GM21528 (cell line): ENCODE results near the gene PRSS27.

Experiments used
- ATAC-seq: cut with Tn5 transposase; IDR thresholded peaks from one replicate; pipeline ENCODE4 v1.9.1; 2021; ENCODE audit warnings: mild to moderate bottlenecking, moderate library complexity; ENCODE audit not compliant: unreplicated experiment, low FRiP score

Gene PRSS27

GRCh38 chr16:2752035-2752849, 32.2 kb upstream of the PRSS27 start, which contains the start of gene SRRM2:
Gene SRRM2, plus strand, starts transcription at chr16:2752638. Its CDS starts 3,727 bp downstream, at chr16:2756365.
- ATAC-seq = peak; percentile 74

DNA sequence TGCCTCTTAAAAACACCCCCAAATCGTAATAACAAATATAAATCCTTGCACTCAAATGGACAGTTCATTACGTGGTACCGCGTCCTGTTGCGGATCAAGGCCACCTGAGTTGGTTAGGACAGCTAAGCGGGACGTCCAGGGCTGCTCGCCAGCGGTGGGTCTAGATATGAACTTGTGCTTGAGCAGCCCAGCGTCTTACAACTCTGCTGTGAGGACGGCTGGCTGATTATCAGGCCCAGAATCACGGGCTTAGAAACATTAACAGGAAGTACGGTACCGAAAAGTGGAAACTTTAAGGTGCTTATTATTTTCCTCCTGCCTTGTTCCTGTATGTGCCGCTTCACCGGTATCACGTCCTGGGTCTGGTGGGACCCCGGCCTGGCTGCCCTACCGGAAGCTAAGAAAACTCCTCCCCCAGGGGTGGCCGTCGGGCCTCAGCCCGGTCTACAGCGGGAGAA, 31.6 kb upstream of the PRSS27 start:
- ATAC-seq = peak; percentile 35

GRCh38 chr16:2749936-2750335, 29.9 kb upstream of the PRSS27 start:
- no peak for ATAC-seq

- ATAC-seq = no peak
These were observed 29.5 kb upstream of the PRSS27 start for GRCh38 chr16:2749476-2749875.

DNA sequence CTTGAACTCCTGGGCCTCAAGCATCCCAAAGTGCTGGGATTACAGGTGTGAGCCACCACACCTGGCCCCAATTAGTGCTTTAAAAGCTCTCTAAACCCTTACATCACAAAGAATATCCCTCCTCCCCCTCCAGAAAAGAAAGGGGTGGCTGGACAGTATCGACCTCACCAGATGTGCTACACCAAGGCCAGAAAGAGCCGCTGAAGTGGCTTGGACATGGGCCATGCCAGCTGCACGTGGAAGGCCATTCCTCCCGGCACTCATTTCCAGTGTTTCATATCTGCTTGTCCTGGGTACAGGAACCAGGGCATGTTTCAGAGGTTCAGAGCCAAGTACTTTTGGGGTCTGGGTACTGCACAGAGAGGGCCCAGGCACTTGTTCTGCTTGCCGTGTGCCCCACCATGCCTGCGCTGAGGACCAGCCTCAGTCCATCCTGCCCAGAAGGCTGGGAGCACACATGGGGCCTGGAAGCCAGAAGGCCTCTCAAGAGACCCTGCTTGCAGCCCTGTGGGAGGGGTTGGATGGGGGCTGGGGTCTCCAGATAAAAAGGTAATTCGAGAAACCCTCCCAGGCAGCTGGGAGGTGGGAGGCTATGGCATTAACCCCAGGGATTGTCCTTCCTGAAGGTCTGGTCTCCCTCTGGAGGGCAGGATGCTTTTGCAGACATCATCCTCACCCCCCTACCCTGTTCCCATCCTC, 28.9 kb upstream of the PRSS27 start:
- ATAC-seq = no peak

DNA sequence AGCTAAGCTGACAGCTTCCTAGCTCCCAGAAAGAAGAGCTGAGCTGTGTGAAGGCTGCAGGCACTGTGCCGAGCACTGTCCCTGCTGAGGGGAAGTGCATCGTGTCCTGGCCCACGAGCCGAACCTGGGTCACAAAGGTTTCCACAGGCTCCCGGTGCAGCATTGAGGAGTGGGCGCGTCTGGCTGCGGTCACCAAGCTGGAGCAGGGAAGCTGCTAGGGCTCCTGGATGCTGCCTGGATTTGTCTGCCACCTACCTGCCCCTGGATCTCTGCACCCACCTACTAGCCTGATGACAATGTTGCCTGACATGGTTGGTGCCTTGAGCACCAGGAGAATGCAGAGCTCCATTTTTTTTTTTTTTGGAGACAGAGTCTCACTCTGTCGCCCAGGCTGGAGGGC, 25.9 kb upstream of the PRSS27 start:
- ATAC-seq = no peak

GRCh38 chr16:2745116-2745890, 25.3 kb upstream of the PRSS27 start:
- ATAC-seq = no peak

- no peak for ATAC-seq
These were observed 24.7 kb upstream of the PRSS27 start for GRCh38 chr16:2744711-2745110.

GRCh38 chr16:2743007-2743810, 23.2 kb upstream of the PRSS27 start:
- ATAC-seq = no peak

- no peak for ATAC-seq
These were observed 22.4 kb upstream of the PRSS27 start for GRCh38 chr16:2742323-2743006.

DNA sequence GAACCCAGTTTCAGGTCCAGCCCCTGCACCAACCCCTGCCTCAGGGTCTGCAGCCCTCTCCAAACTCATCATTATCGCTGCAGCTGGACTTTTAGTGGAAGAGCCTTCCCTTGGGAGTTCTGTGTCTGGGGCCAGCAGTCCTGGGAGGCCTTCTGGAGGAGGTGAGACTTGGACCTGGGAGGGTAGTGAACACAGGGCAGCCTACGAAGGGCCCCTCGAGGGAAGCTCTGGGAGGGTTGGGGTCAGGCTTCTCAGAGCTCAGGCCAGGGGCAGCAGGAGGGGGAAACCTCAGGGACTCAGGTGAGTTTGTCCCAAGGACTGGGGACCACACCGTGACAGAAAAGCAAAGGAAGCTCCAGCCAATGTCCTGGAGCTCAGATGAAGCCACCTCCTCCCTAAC, 21.1 kb upstream of the PRSS27 start:
- no peak for ATAC-seq

DNA sequence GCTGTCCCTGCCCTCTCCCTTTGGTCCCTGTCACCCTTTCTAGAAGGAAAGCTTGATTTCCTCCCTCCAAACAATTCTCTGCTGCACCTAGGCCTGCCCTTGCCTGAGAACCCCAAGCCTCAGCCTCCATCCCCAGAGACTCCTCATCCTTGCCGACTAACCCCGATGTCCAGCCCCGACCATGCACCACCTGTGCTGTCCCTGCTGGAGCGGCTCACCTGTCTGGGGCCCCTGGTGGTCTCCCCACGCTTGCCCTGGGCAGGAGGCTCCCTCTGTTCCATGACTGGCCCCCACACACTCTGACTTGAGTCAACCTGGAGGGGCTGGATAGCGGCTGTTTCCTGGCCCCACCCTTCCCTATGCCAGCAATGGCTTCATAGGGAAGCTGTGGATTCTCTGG, 20.5 kb upstream of the PRSS27 start:
- ATAC-seq = no peak

DNA sequence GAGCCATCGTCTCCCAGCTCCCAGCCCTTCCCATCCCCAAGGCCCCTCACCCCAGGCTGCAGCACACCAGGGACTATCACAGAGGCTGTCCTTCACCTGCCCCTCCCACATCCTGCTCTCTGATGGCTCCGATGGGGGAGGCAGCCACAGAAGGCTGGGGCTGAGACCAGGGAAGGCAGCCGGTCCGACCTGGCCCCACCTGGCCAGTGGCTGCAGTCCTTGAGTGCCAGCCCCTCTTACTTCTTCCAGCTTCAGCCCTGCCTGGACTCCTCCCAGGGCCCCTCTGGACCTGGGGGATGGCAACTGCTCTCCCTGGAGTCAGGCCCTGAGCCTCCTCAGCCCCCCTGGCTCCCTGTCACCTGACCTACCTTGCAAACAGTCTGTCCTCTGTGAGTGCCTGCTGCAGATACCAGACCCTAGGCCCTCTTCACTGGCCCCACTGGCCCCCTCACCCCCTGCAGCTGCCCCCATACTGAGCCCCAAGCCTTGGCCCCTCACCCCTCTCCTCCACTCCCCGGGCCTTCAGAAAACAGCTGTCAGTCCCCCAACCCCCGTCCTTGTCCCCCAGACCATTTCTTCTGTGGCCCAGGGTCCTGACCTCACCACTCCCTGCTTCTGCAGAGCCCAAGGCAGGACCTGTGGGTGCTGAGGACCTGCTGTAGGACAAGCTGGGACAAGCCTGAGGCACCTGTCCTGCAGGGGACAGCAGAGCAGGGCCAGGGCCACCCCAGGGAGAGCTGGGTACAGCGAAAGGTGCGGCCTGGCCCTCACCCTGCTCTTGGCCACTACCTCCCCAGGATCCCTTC, 19.8 kb upstream of the PRSS27 start:
- ATAC-seq = no peak

DNA sequence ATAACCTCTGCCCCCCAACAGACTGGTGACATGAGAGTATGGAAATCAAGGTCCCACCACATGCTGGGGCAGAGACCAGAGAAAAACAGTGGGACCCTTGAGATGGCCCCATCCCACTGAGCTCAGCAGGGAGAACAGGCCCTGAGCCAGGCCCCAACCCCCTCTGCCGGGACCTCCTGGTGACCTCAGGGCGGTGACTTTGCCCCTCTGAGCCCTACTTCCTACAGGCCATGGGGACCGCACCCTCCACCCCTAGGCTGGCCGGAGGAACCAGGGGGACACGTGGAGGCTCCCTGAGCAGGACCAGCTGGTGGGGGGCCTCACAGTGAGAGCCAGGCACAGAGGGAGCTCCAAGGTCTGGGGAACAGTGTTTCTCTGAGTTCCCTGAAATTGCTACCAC, 18.6 kb upstream of the PRSS27 start:
- no peak for ATAC-seq

DNA sequence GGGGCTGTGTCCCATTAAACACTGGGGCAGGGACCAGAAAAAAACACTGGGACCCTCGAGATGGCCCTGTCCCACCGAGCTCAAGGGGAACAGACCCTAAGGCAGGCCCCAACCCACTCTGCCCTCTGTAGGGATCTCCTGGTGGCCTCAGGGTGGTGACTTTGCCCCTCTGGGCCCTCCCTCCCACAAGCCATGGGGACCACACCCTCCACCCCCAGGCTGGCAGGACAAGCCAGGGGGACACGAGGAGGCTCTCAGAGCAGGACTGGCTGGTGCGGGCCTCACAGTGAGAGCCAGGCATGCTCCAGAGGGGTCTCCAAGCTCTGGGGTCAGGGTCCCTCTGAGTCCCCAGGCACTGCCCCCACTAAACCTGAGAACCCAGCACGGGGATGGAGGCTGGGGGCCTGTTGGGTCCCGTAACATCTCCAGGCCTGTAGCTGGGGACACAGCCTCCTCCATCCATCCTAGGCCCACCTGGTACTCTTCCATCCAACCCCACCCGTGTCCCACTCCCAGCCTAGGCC, 17.9 kb upstream of the PRSS27 start:
- no peak for ATAC-seq

DNA sequence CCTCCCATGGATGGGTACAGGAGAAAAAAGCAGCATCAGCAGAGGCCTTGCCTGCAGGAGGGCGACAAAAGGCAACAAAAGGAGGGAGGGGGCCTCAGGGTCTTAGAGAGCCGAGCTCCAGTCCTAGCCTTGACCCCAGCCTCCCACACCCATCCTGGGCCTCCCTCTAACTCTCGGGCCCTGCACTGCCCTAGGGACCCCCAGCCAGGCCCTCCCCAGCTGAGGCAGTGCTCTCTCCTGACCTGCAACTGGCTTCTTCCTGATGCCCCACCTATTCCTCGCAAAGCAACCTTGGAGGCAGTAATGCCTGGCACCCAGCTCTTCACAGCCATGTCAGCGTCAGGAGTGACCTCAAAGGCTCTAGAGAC, 17.2 kb upstream of the PRSS27 start:
- ATAC-seq = no peak

- ATAC-seq = no peak
These were observed 16.6 kb upstream of the PRSS27 start for GRCh38 chr16:2736476-2737237.
